ENCODE results near the gene MERTK.
"Not testable (repeated sequence)": the region's sequence is repeated elsewhere in the genome, so short reads cannot be mapped to it uniquely, and the experiment has no call there.

MERTK gene

DNA sequence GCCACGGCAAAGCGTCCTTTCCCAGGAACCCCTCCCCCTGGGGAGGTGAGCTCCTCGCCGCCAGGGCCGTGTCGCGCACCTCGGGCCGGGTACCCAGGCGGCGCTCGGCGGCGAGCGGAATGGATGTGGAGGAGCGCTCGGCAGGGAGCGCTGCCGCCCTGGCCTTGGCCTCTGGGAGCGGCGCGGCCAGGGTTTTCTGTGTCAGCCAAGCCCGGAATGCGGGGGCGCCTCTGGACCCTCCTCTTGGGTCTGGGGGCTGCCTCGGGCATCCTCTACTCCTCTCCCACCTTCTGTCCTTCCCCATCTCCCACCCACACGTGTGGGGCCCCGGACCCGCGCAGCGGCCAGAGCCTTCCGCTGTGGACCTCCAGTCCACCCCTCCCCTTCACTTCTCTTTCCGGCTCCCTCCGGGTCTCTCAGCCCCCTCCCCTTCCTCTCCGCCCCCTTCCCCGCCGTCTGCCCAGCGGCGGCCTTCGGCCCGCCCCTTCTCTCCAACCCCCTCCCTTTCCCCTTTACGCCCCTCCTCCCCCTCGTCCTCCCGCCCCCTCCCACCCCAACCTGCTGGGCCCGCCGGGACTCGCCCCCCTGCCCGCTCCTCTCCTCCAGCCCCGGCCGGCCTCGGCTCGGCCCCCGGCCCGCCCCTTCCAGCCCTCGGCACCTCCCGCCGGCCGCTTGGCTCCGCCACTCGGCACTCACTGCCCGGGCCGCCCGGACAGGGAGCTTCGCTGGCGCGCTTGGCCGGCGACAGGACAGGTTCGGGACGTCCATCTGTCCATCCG is at the start of gene MERTK:
Gene MERTK, plus strand, starts transcription at position 684 of the 779 bp plus-strand sequence. CDS start 129 bp downstream, outside the sequence.
- peak; percentile 32 for DNase-seq

DNA sequence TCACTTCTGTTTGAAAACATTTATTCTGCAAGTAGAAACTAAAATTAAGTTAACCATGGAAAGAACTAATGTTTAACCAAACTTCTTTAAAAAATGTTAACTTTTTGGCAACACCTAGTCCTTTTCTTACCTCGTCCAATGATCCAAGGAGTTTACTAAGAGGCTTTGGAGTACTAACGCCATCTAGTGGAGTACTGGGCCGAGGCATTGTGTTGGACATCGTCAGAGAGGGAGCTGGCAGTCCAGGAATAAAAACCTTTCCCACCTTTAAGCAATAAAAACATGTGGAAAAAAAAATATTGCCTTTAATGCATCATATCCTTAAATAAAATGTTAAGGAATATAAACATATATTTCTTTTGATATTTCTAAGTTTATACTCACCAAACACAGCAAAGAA is 47.8 kb upstream of the MERTK start:
- DNase-seq = not testable (repeated sequence)

DNA sequence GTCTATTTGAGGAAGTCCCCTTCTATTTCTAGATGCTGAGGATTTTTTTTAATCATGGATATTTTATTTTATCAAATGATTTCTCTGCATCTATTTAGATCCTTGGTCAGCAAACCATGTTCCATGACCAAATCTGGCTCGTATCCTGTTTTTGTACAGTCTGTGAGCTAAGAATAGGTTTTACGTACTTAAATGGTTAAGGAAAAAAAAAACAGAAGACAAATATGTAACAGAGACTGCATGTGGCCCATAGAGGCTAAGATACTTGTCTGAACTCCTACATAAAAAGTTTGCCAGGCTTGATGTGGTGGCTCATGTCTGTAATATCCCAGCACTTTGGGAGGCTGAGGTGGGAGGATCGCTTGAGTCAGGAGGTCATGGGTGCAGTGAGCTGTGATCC is 45.9 kb upstream of the MERTK start:
- not testable (repeated sequence) for DNase-seq

DNA sequence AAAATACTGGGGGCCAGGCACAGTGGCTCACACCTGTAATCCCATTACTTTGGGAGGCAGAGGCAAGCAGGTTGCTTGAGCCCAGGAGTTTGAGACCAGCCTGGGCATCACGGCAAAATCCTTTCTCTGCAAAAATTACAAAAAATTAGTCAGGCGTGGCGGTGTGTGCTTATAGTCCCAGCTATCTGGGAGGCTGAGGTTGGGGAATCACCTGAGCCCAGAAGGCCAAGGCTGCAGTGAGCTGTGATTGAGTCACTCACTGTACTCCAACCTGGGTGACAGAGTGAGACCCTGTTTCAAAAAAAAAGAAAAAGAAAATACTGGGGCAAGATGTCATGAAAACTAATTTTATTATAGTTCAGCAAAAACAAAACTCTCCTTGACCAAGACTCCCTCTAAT is 38.4 kb upstream of the MERTK start:
- not testable (repeated sequence) for DNase-seq

DNA sequence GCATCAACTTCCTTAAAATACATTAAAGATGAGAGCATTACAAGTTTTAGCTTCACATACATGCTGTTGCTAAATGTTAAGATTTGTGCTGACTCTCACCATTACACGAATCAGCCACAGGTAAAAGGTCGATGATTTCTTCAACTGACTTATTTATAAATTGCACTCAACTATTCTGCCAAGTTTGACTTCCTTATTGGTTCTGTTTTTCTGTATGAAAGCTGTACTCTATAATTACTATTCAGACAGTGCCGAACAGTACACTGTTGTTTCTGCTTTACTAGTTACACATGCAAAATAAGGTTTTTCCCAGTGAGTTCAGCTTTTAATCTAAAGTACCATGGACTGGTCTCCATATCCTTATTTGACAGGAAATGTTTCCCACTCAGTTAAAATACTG is 33.3 kb upstream of the MERTK start:
- not testable (repeated sequence) for DNase-seq

DNA sequence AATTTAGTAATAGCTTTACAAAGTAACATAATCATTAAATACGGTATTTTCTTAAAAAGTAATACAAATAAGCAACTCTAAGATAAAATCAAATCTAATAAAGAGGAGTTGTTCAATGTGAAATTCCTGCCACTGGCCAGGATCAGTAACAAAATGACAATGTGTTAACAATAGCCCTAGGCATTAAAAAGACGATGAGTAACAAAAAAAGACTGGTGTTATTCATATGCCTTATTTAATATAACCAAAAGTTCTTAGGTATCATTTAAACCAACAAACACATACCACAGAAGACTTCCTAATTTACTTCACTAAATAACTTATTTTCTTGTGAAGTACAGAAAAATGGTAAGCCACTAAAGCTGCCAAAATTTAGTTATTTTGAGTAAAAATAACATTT is 25.6 kb upstream of the MERTK start:
- DNase-seq = not testable (repeated sequence)

DNA sequence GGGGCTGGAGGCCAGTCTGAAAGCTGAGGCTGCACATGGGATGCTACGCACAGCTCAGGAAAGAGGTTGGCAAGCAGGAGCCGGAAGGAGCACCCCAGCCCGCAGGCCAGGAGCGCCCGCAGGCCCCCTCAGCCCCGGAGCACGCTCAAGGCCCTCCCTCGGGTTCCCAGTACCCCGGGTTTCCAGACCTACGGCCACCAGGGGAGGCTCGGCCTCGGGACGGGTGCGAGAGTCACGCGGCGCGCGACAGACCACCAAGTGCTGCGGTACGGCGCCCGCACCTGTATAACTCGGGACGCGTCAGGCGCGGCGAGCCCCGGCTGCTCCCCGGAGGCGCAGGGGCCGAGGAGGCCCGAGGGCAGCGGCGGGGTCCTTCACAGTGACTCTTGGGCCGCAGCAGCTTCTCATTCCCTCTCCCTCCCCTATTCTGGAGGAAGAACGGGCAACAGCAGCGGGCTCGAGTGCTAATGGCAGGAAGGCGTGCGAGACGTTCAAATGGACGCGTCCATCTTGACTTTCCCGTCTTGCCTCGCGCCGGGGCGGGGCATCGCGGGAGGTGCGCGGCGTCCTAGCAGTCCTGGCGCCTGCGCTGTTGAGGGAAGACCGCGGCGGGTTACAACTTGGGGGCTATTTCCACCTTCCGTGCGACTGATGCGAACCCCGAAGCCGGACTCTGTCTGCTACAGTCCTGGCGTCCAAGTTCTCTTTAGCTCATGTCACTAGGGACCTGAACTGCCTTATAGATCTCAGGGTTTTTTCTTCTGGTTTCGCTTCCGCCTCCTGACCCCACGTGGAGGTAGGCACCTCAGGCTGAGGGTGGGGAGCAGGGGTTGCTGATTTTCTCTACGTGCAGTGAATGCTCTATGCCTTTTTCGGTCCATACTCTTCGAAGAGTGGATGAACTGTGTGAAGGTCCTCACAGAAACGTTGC is 14.5 kb upstream of the MERTK start, which contains the start of gene ANAPC1:
Gene ANAPC1, minus strand, starts transcription at position 533 of the 931 bp plus-strand sequence. CDS start 3,368 bp downstream, outside the sequence.
- DNase-seq = peak; percentile 78

DNA sequence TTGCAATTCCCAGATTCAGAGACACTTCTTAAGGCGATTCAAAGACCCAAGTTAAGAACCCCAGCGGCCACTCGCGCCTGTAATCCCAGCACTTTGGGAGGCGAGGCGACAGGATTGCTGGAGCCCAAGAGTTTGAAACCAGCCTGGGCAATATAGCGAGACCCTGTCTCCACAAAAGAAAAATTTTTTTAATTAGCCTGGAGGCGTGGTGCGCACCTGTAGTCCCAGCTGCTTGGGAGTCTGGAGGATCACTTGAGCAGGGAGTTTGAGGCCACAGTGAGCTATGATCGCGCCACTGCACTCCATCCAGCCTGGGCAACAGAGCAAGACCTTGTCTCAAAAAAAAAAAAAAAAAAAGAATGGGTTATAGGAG is 13.8 kb upstream of the MERTK start:
- no peak for DNase-seq

DNA sequence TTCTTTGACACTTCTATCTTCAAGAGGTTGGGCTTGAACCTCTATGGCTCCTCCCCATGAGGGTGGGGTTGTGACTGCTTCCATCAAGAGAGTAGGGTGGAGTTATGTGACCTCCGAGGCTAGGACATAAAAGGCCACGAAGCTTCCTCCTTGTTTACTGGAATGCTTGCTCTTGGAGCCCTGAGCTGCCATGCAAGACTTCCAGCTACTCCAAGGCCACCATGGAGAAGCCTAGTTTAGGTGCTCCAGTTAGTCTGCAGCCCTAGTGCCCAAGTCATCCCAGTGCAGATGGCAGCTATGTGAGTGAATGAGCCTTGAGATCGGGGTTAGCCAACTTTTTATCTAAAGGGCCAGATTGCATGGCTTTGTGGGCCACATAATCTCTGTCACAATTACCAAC is 2.4 kb upstream of the MERTK start:
- no peak for DNase-seq

DNA sequence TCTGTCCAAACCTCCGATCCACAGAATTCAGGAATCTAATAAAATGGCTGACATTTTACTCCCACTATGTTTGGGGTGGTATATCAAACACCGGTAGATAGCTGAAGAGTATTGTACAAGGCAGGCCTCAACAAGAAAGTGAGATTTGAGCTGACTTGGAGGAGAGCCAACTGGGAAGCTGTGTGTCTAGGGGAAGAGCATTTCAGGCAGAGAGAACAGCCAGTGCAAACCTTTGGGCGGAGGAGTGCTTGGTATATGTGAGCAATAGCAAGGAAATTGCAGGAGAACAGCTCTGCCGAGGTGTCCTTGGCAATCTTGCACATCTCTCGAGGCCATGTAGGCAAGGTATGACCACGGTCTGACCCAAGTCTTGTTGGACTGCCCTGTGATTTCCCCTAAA is 1.8 kb upstream of the MERTK start:
- DNase-seq = no peak

DNA sequence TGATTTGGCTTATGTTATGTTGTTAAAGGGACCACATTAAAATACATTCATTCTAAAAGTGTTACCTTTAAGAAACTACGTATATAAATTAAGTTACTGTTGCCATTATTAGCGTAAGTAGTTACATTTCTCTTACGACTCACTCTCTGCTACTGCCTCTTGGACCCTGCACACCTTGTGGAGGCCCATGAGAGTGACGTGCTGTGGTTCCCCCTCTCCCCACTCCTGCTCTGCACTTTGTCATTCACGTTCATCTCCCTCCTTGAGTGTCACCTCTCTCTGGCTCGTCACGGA is 830 bp upstream of the MERTK start:
- DNase-seq = no peak

DNA sequence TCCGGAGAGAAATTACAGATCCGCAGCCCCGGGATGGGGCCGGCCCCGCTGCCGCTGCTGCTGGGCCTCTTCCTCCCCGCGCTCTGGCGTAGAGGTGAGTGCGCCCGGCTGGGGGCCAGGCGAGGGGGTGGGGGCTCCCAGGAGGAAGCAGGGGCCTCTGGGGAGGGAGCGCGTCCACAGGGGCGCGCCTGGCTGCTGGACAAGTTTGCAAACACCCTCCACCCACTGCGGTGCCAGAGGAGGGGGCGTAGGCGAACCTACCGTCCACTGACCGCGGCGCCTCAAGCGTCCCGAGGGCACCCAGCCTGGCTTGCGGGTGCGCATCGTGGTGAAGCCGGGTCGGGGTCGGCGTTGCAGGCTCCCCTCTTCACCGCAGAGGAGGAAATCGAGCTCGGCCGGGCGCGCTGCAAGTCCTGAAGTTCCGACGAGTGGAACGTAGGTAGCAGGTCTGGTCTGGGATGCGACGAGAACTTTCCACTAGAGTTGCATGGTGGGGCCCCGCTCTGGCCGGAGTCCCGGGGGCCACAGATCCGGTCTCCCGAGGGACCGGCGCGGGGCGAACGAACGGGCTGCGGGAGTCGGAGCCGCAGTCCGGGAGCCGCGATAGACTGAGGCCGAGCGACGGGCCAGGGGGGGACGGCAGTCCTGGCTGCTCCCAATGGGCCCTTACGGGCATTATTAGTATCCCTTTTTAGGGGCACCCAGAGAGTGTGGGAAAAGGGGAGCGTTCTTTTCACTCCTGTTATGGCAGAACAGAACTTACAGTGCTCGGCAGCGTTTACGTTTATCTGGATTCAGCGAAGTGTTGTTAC is 502 bp downstream of the MERTK start:
- DNase-seq = no peak

DNA sequence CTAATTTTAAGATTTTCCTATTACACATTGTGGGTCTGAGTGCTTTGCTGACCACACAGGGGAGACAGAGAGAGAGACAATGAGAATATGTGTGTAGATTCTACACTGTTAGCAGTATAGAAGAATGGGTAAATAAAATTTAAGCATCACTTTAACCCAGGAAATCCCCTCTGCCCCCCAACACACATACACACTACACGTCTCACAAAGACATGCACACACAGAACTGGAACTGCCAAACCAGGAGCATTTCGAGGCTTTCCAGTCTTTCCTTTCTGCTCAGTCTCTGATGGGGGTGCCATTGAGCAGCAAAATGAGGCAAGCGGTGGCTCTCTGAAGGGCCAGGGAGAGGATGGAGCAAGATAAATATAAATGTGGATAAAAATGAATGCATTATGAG is 2.5 kb downstream of the MERTK start:
- DNase-seq = no peak

DNA sequence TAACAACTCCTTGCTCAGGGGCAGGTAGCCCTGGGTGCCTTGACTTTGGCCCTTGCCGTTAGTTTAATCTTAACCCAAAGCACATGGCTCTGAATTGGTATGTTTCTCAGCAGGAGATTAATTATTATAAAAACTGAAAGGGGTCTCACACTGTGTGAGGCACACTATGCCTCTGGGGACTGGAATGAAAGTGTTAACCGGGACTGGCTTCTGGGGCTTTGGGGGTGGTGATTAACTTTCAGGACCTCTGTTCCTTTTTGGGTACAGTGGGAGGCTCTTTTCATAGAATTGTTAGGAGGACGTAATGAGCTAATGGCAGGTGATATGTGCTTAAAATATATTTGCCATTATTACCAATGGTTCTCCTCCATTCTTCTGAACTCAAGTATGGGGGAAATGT is 5.1 kb downstream of the MERTK start:
- no peak for DNase-seq

DNA sequence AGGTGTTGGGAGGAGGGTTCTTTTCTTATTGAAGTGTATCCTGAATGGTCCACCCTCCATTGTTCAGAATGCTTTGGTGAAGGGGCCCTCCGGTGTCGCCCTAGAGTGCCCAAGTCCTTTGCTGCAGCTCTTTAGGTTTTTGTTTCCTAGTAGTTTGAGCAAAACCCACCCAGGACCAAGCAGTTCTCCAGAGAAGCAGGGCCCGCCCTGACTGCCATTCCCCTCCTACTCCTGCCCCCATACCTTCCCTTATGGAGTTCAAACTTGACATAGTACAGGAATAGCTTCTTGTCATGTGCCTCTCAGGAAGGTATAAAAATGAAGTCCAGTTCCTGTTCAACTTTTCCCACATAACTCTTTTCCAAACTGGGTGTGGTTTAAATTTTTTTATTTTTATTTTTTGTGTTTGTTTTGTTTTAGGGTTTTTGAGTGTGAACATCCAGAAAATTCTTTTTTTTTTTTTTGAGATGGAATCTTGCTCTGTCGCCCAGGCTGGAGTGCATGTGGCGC is 5.6 kb downstream of the MERTK start:
- no peak for DNase-seq

DNA sequence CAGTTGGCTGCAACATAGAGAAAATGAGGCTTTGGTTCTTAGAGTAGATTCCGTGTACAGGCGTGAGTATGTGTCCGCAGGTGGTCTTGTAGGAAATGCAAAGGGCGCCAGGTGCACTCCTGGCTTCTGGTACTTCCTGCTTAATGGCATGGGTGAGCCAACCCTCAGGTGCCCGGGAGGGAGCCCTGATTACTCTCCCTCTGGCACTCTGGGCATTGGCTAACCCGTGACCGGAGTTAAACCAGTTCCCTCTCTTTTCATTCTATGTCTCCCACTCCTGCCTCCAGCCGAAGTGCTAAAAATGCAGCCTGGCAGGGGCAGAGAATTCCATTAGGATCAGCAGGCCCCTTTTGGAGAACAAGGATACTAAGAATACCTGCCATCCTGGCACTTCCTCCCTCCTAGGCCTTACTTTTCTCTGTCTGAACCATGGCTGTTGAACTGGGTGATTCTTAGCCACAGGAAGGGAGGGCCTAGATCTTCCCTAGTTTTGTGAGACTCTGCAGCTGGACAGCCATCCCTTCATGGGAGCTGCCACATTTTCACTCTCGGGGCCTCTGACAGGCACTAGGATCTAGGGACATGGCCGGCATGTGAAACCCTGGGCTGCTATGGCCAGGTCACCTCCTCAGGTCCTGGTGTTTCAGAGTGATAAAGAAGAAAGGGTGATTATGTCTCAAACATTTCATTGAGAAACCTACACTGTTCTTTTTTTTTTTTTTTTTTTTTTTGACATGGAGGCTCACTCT is 6.5 kb downstream of the MERTK start:
- no peak for DNase-seq

DNA sequence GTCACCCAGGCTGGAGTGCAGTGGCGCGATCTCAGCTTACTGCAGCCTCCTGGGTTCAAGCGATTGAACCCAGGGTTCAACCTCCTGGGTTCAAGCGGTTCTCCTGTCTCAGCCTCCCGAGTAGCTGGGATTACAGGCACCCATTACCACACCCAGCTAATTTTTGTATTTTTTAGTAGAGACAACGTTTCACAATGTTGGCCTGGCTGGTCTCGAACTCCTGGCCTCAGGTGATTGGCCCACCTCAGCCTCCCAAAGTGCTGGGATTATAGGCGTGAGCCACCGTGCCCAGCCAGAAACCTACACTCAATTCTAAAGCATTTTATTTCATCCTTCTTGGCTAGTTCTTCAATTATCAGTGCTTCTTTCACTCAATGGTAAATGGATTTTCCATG is 7.1 kb downstream of the MERTK start:
- DNase-seq = not testable (repeated sequence)

DNA sequence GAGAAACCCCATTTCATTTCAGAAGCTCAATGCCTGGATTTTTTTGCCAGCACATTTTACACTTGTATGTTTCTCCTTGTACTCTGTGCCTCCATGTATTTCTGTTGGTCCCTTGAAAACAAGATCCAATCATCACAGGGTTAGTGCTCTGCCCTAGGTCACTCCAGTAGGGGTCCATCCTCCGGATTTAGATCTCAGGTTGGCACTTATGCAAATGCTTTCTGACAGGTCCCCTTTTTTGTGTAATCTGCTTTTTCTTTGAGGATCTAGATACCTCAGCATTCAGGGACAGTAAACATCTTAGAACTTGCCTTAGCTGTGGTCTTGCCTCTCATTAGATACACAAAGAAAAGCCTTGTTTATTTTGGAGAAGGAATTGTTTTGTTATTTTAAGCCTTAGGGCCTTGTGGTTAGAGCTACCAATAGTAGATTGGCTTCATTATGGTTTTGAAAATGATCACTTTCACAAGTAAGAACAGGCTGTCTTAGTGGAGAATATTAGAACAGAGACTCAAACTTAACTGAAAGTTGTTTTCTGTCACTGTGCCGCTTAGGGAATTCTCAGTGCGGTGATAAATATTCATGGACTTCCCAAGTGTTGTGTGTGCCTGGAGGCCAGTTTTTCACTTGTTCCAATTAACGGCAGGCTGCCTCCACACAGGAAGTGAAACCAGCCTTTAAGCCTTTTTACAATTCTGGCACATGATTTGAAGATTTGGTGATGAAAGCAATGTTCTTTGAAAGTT is 7.8 kb downstream of the MERTK start:
- no peak for DNase-seq

DNA sequence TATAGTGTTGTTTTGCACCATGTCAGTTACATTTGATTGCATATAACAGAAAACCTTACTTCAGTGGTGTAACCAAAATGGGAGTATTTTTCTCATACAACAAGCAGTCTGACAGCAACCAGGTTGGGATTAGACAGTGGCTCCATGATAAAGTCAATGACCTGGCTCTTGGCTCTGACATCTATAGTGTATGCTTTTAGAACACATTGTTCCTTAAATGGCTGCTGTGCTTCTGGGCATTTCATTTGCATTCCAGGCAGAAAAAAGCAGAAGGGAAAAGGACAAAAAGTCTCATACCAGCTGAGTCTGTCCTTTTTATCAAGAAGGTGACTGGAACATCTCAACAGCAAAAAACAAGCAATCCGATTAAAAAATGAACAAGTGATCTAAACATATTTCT is 10.2 kb downstream of the MERTK start:
- no peak for DNase-seq

DNA sequence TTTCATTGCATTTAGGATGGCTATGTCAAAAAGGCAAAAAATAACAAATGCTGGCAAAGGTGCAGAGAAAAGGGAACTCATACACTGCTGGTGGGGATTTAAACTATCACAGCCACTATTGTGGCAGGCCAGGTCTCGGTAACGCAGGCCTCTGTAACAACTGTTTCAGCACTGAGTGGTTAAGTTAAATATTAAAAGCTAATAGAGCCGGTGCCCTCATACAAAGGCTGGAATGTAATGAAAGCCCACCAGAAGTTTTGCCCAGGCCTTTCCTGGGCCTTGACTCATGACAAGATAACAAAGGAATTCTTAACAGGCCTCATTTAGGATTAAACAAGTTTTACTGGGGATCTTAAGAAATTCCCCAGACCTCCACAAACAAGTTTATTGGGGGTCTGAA is 10.7 kb downstream of the MERTK start:
- no peak for DNase-seq

DNA sequence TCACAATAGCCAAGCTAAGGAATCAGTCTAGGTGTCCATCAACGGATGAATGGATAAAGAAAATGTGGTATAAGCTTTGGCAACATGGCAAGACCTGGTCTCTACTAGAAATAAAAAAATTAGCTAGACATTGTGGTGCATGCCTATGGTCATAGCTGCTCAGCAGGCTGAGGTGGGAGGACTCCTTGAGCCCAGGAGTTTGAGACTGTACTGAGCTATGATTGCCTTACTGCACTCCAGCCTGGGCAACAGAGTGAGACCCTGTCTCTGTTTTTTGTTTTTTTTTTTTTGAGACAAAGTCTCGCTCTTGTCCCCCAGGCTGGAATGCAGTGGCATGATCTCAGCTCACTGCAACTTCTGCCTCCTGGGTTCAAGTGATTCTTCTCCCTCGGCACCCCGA is 11.6 kb downstream of the MERTK start:
- DNase-seq = not testable (repeated sequence)
